Panc1 (cell line): ENCODE data around the gene TRNP1. TPM values are rescaled to one million over a fixed set of nuclear protein-coding genes. Genes with fewer than 3 reads are reported as not detected.

Experiments
- ATAC-seq: fragments of 200-7000 bp; cut with Tn5 transposase; 2 replicates; pipeline ENCODE4 v1.9.1; 2020; ENCODE audit warnings: mild to moderate bottlenecking, moderate library complexity
- BruUV-seq: library from RNA; stranded (reverse); fragments of 400-500 nt; replicated peaks from 2 replicates; lab custom pipeline; 2021; lab: Mats Ljungman, UMichigan
- CTCF ChIA-PET: fragments of 300-600 bp; sonication (Branson Sonifier 250); formaldehyde crosslinking; loops from one replicate; lab custom pipeline; 2022; ENCODE audit warnings: antibody characterized with exemption; lab: Charles Lee
- POLR2A ChIA-PET: fragments of 300-600 bp; sonication (Branson Sonifier 250); formaldehyde crosslinking; loops from one replicate; lab custom pipeline; 2022; ENCODE audit warnings: antibody characterized with exemption; lab: Charles Lee
- DNase-seq: peaks from one replicate; pipeline ENCODE4 v3.0.0-alpha.2; 2010; ENCODE audit warnings: low read depth, low spot score
- H3K27ac ChIP-seq: 2 replicates; pipeline ENCODE4 v1.5.1; 2011; ENCODE audit warnings: mild to moderate bottlenecking, low read length, inconsistent platforms
- H3K27me3 ChIP-seq: fragments of 200-500 bp; sonication (Bioruptor generic); 2 replicates; pipeline ENCODE4 v1.6.0; 2014; ENCODE audit warnings: low read length, inconsistent platforms; ENCODE audit not compliant: control insufficient read depth, insufficient read depth
- H3K36me3 ChIP-seq: fragments of 200-500 bp; sonication (Bioruptor generic); 2 replicates; pipeline ENCODE4 v1.5.1; 2014; ENCODE audit warnings: inconsistent platforms, mild to moderate bottlenecking, low read length, moderate library complexity; ENCODE audit not compliant: control insufficient read depth, insufficient read depth
- H3K4me1 ChIP-seq: 2 replicates; pipeline ENCODE4 v1.5.1; 2011; ENCODE audit warnings: inconsistent platforms, mild to moderate bottlenecking, low read length, moderate library complexity; ENCODE audit not compliant: control insufficient read depth, insufficient read depth
- H3K4me3 ChIP-seq, 2 experiments: 2 replicates each; pipeline ENCODE4 v1.5.1; 2011 to 2012; ENCODE audit warnings: low read depth in 2 of 2, low read length in 2 of 2, mild to moderate bottlenecking in 2 of 2, inconsistent platforms in 1 of 2, moderate library complexity in 1 of 2
- H3K9me3 ChIP-seq: fragments of 200-500 bp; sonication (Bioruptor generic); 2 replicates; pipeline ENCODE4 v1.5.1; 2014; ENCODE audit warnings: low read depth, mild to moderate bottlenecking, inconsistent platforms, low read length, moderate library complexity; ENCODE audit not compliant: control insufficient read depth, insufficient read depth
- POLR2AphosphoS5 ChIP-seq: IDR thresholded peaks from 2 replicates; pipeline ENCODE4 v1.6.1; 2012; ENCODE audit warnings: mild to moderate bottlenecking, low read depth, low read length, moderate library complexity
- SIN3A ChIP-seq: IDR thresholded peaks from 2 replicates; pipeline ENCODE4 v1.6.1; 2012; ENCODE audit warnings: low read depth, mild to moderate bottlenecking, low read length, moderate library complexity, borderline replicate concordance; ENCODE audit not compliant: insufficient read depth
- TCF7L2 ChIP-seq: IDR thresholded peaks from 2 replicates; pipeline ENCODE4 v1.6.1; 2011; ENCODE audit warnings: mild to moderate bottlenecking, low read depth, low read length, inconsistent platforms
- in situ Hi-C: cut with HindIII; loops from 2 replicates; pipeline ENCODE4 v1.10.0; 2016; ENCODE audit warnings: low sequenced_read_pairs, low pct_unique_long_range_greater_than_20kb
- intact Hi-C: fragments of 100-400 bp; cut with micrococcal nuclease; formaldehyde crosslinking; loops from one replicate; pipeline ENCODE4 v1.10.0; 2022; ENCODE audit not compliant: unreplicated experiment
- total RNA-seq: library from RNA; stranded (reverse); gene quantifications from one replicate; pipeline ENCODE4 v1.2.1, GENCODE V29; 2021; ENCODE audit not compliant: unreplicated experiment
- TF ChIP-seq, protein P1 (sequence below), 2 experiments: IDR thresholded peaks; 2 replicates each; pipeline ENCODE4 v1.6.1; 2011 to 2012; ENCODE audit warnings: low read depth in 2 of 2, control low read depth in 1 of 2, low read length in 1 of 2, mild to moderate bottlenecking in 1 of 2, moderate library complexity in 1 of 2; ENCODE audit not compliant: insufficient read depth in 1 of 2
- TF ChIP-seq, protein P2 (sequence below): fragments of 450-650 bp; IDR thresholded peaks from 2 replicates; pipeline ENCODE4 v1.5.1; 2017; ENCODE audit warnings: mild to moderate bottlenecking

TRNP1 gene
- total RNA-seq, 1 experiment from 2014 or later, result 81.2 TPM

GRCh38 chr1:26950602-26951001 is 42.9 kb upstream of the TRNP1 start:
- Histone ChIP-seq H3K4me3 (no peak overlapping the region), H3K4me1 (peaks cover 7% of the 10 kb centered on the region; the same call in 1 of the 2 replicates), H3K9me3 (no peaks in the 10 kb centered on the region), H3K27me3 (no peaks in the 10 kb centered on the region), H3K27ac (no peak overlapping the region), H3K36me3 (no peaks in the 10 kb centered on the region)
- in situ Hi-C loops, result no loop called here
- intact Hi-C loops, result no loop called here
- ATAC-seq (peak; percentile 18; the same call in 1 of the 2 replicates), DNase-seq (no peak)
- BruUV-seq, result no TSS peak
- ChIA-PET CTCF (interaction anchor here (1.1 kb wide), 1 partner anchor 47 kb away, joined by 7 read pairs; no protein-coding TSS in a partner anchor), POLR2A (interaction anchor here (0.6 kb wide), 2 partner anchors 227 to 351 kb away, joined by 3 to 4 read pairs; no protein-coding TSS in a partner anchor)
- TF ChIP-seq, protein P1, sequence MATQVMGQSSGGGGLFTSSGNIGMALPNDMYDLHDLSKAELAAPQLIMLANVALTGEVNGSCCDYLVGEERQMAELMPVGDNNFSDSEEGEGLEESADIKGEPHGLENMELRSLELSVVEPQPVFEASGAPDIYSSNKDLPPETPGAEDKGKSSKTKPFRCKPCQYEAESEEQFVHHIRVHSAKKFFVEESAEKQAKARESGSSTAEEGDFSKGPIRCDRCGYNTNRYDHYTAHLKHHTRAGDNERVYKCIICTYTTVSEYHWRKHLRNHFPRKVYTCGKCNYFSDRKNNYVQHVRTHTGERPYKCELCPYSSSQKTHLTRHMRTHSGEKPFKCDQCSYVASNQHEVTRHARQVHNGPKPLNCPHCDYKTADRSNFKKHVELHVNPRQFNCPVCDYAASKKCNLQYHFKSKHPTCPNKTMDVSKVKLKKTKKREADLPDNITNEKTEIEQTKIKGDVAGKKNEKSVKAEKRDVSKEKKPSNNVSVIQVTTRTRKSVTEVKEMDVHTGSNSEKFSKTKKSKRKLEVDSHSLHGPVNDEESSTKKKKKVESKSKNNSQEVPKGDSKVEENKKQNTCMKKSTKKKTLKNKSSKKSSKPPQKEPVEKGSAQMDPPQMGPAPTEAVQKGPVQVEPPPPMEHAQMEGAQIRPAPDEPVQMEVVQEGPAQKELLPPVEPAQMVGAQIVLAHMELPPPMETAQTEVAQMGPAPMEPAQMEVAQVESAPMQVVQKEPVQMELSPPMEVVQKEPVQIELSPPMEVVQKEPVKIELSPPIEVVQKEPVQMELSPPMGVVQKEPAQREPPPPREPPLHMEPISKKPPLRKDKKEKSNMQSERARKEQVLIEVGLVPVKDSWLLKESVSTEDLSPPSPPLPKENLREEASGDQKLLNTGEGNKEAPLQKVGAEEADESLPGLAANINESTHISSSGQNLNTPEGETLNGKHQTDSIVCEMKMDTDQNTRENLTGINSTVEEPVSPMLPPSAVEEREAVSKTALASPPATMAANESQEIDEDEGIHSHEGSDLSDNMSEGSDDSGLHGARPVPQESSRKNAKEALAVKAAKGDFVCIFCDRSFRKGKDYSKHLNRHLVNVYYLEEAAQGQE (IDR thresholded peaks at IDR 0.05; ENCODE audit: insufficient read depth in 1 of 2, low read depth in 2 of 2, low read length in 1 of 2), result no peak
- TF ChIP-seq TCF7L2 (no peak), SIN3A (no peak), POLR2AphosphoS5 (no peak)
- TF ChIP-seq, protein P2, sequence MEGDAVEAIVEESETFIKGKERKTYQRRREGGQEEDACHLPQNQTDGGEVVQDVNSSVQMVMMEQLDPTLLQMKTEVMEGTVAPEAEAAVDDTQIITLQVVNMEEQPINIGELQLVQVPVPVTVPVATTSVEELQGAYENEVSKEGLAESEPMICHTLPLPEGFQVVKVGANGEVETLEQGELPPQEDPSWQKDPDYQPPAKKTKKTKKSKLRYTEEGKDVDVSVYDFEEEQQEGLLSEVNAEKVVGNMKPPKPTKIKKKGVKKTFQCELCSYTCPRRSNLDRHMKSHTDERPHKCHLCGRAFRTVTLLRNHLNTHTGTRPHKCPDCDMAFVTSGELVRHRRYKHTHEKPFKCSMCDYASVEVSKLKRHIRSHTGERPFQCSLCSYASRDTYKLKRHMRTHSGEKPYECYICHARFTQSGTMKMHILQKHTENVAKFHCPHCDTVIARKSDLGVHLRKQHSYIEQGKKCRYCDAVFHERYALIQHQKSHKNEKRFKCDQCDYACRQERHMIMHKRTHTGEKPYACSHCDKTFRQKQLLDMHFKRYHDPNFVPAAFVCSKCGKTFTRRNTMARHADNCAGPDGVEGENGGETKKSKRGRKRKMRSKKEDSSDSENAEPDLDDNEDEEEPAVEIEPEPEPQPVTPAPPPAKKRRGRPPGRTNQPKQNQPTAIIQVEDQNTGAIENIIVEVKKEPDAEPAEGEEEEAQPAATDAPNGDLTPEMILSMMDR, result no peak

GRCh38 chr1:26951216-26951615 is 42.3 kb upstream of the TRNP1 start:
- no peak overlapping the region for H3K4me3 ChIP-seq
- DNase-seq (no peak), ATAC-seq (no peak)
- H3K4me1 ChIP-seq, result peaks cover 7% of the 10 kb centered on the region; the same call in 1 of the 2 replicates
- BruUV-seq, result no TSS peak
- intact Hi-C loops, result no loop called here
- H3K36me3 ChIP-seq, result no peaks in the 10 kb centered on the region
- H3K9me3 ChIP-seq, result peaks cover 4% of the 10 kb centered on the region; the same call in 1 of the 2 replicates
- H3K27me3 ChIP-seq, result no peaks in the 10 kb centered on the region
- in situ Hi-C loops, result no loop called here
- no peak overlapping the region for H3K27ac ChIP-seq
- ChIA-PET POLR2A (no interaction called here), CTCF (no interaction called here)
- no peak for TF ChIP-seq POLR2AphosphoS5
- TF ChIP-seq, protein P1 (IDR thresholded peaks at IDR 0.05; ENCODE audit: insufficient read depth in 1 of 2, low read depth in 2 of 2, low read length in 1 of 2), result no peak
- TF ChIP-seq, protein P2, result no peak
